Caki2 (cell line): Measurements from ENCODE around the gene ATP5IF1. TPM values are rescaled to one million over a fixed set of nuclear protein-coding genes. Genes with fewer than 3 reads are reported as not detected.

Source experiments
- DNase-seq: peaks from one replicate; pipeline ENCODE4 v3.0.0-alpha.2; 2015; ENCODE audit warnings: low read depth
- in situ Hi-C: cut with HindIII; loops from 2 replicates; pipeline ENCODE4 v1.10.0; 2016; ENCODE audit warnings: low sequenced_read_pairs, low pct_unique_long_range_greater_than_20kb, mixed read lengths
- total RNA-seq: library from RNA; depleted of rRNA; stranded (reverse); fragments of >200 nt; shearing (Covaris generic); gene quantifications from 2 replicates; pipeline ENCODE4 v1.2.3, GENCODE V29; 2014; ENCODE audit warnings: low replicate concordance

The ATP5IF1 gene
- total RNA-seq, 1 experiment from 2014 or later = 118 TPM

DNA sequence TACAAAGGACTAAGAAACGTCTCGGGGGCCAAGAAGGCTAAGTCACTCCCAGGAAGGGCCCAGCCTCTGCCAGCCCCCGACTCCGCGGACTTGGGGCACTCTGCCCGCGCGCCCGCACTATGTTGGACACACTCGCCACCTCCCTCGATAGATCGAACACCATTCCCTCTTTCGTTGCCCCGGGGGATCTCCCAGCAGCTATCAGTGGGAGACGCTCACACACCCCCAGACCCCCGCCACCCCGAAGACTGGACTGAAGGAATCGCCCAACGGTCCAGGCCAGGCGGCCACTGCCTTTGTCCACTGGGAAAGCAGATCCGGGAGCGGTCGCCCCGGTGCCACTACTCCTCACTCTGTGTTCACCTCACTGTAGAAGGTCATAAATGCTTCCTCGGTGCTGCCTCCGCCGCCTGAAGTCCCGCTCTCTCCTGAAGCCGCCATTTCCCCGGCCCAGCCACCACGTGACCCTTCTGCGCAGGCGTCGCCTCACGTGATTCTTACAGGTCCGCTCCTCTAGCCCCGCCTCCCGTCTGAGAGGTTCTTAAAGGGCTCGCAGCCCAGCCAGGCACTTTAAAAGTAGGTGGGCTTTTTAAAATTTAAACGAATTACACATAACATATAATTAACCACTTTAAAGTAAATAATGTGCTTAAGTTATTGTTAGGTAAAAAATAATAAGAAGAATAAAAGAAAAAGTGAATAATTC, 3.2 kb upstream of the ATP5IF1 start, which contains the start of gene DNAJC8:
DNAJC8 (minus strand) TSS at position 472 of the 706 bp plus-strand sequence; CDS start at position 441, 31 bp downstream.
- DNase-seq = peak; percentile 71
- in situ Hi-C loops = no loop called here

GRCh38 chr1:28233264-28233606, 2.7 kb upstream of the ATP5IF1 start:
- in situ Hi-C loops = no loop called here

GRCh38 chr1:28236656-28237322, 865 bp downstream of the ATP5IF1 start:
- in situ Hi-C loops = no loop called here
- DNase-seq = no peak

More at GRCh38 chr1:28233264-28233606, 2.7 kb upstream of the ATP5IF1 start:
- no peak for DNase-seq

DNA sequence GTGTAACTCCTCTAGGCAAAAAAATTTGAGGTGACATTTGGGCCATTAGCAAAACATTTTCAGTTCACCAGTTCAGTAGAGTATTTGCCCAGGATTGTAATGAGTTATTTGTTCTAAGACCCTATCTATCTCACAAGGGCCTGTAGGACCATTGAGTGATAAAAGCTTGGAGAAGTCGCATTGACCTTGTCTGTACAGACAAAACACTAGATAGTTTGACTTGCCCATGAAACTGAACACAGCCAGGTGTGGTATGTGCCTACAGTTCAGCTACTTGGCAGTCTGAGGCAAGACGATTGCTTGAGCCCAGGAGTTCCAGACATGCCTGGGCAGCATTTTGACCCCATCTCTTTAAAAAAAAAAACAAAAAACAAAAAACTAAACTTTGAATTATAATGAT, 3.1 kb downstream of the ATP5IF1 start:
- in situ Hi-C loops = no loop called here
- DNase-seq = no peak

DNA sequence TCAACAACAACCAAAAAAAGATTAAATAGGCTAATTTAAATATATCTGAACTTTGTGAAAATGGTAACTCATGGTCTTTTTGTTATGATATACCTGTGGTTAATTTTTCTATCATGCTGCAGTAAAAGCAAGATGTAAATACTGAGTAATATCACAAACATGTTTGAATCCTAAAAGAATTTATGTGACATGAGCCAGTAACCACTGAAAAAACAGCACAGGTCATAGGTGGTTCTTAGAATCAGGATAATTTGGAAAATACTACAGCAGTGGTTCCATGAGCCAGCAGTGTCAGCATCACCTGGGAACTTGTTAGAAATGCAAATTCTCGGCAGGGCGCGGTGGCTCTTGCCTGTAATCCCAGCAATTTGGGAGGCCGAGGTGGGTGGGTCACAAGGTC, 4.1 kb downstream of the ATP5IF1 start:
- in situ Hi-C loops = no loop called here
- peak; percentile 26 for DNase-seq

- DNase-seq = no peak
- in situ Hi-C loops = no loop called here
Measured at GRCh38 chr1:28241638-28242241, 5.8 kb downstream of the ATP5IF1 start.

GRCh38 chr1:28243685-28244311, 7.9 kb downstream of the ATP5IF1 start:
- in situ Hi-C loops = no loop called here
- DNase-seq = peak; percentile 81

DNA sequence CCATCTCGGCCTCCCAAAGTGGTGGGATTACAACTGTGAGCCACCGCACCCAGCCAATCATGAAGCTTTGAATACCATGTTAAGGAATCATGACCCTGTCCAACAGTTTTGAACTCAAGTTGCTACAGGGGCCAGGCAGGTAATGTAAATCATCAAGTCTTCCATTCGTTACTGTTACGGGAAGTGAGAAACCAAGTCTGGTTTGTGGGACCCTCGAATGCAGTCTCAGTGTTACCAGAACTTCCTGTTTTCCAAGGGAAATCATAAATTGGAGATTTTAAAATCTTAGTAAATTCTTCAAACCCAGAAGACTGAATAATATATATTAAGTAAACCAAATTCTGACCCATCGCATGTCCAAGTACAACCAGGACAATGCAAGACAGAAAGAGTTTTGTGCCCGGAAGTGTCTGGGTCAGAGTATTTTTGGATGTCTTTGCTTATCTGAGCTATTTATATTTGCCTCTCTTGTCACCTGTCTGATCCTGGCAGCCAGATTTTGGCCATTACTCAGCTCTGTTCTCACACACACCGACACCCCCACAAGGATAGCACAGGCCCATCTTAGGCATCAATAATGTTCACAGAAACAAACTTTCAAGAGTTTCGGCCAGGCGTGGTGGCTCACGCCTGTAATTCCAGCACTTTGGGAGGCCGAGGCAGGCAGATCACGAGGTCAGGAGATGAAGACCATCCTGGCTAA, 8.8 kb downstream of the ATP5IF1 start:
- no peak for DNase-seq
- in situ Hi-C loops = no loop called here

GRCh38 chr1:28246427-28246832, 10.5 kb downstream of the ATP5IF1 start:
- in situ Hi-C loops = no loop called here

DNA sequence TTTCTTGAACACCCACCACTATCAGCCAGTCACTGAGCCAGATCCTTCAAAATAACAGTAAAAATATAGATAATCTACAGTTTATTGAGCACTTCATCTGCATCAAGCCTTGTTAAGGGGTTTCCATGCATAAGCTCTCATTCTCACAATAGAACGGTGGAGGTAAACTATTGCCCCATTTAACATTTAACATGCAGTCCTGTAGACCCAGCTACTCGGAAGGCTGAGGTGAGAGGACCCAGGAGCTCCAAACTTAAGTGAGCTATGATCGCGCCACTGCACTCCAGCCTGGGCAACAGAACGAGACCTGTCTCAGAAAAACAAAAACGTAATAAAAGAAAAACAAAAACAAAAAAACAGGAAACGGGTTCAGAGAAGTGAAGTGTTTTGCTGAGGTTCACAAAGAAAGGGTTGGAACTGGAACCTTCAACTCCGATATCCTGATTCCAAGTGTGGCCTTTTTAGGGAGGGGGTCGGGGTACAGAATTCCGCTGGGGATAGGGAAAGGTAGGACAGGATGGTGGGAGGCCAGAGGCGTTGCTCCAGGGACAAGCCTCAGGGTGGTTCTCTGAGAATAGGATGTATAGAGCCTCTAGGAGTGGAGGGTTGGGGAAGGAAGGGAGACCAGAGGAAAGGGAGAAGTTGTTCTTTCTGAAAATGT, 11.8 kb downstream of the ATP5IF1 start:
- DNase-seq = no peak
- in situ Hi-C loops = no loop called here

More at GRCh38 chr1:28246427-28246832, 10.5 kb downstream of the ATP5IF1 start:
- DNase-seq = no peak

DNA sequence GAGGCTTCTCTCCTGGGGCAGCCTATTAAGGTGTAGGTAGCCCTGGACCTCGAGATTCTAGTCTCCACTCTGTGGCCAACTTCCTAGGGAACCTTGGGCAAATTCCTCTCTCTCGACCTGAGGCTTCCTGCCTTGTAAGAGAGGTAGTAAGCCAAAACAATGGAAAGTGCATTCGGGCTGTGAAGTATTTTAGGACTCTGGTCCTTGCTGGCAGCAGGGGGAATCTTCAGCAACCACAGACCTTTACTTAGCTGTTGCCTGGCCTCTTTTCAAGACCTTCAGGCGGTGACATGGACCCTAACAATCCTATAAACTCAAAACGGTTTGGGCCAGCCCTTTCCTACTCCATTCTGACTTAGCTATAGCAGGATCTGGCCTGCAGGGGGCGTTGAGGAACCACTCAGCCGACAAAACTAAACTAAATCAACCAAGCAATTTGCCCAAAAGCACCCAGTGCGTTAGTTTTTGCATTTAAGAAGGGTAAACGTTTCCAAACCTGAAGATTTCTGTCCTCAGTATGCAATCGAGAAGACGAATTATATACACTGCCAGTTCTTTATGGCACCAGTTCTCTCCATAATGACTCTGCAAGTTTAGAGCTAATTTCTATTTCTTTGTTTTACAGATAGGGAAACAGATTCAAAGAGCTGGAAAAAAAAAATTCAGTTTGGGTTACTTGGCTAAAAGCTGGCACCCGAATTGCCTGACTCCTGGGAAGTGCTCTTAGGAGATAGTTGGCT, 12.5 kb downstream of the ATP5IF1 start:
- in situ Hi-C loops = no loop called here
- DNase-seq = peak; percentile 82

DNA sequence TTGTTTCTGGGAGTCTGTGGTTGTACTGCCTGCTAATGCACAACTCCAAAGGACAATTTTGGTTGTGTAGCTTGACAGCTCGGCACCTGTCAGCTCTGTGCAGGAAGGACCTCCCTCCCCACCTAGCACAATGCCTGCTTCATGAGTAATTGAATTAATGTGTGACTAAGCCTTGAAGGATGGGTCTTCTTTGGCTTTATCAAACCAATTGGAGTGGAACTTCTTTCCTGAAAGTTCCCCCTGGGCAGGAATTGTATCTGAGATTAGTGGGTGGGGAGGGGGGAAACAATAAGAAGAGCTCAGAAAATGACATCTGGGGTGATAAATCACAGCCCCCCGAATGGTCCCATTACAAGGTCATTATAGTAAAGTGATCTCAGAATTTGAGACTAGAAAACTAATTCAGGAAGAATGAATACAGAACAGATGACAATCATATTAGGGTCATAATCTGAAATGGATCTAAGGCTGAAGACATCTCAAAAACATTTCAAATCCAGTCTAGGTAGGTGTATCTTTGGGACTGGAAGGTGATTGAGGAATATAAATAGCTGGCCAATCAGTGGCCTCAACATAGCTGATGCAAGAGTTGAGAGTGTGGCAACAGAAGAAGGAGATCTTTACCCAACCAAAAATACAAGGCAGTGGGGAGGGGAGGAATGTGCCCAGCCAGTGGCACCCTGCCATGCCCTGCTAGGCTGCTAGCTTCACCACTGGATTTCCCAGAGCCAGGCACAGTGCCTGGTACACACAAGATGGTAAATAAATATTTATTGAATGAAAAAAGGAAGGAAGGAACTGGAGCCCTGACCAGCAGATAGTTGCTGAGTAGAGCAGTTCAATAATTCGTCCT, 13.3 kb downstream of the ATP5IF1 start:
- in situ Hi-C loops = no loop called here
- DNase-seq = peak; percentile 87

- in situ Hi-C loops = loop anchor here (10.0 kb wide), 1 partner anchor 165 kb away; no protein-coding TSS in a partner anchor
- DNase-seq = no peak
Measured at GRCh38 chr1:28249866-28250295, 14.0 kb downstream of the ATP5IF1 start.

DNA sequence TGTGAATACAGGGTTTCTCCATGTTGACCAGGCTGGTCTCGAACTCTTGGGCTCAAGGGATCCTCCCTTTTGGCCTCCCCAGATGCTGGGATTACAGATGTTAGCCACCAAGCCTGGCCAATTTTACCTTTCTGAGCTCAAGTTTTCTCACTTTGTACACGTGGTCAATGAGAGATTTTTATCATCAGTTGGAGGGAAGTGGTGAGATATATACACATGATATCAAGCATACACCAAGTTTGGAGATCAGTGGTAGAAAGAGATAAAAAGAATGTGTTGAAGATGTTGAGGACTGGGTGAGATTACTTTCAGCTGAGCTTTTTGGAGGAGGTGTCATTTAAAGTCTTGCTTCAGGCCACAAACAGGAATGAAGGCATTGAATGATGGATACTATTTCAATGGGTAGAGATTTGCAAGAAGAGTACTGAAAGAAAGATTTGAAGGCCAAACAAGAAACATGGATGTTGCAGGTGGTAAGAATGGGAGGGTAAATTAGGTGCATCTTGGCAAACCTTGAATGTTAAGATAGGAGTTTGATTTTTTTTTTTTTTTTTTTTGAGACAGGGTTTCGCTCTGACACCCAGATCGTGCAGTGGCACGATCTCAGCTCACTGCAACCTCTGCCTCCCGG, 20.4 kb downstream of the ATP5IF1 start:
- in situ Hi-C loops = loop anchor here (10.0 kb wide), 1 partner anchor 158 kb away; no protein-coding TSS in a partner anchor
- no peak for DNase-seq

- DNase-seq = no peak
- in situ Hi-C loops = loop anchor here (10.0 kb wide), 1 partner anchor 157 kb away; no protein-coding TSS in a partner anchor
Measured at GRCh38 chr1:28257736-28258135, 21.8 kb downstream of the ATP5IF1 start.
